Endothelial cell of umbilical vein (primary cell): ENCODE measurements around the gene SPHK2.

Source experiments
- CTCF ChIP-seq, 2 donors: IDR thresholded peaks; 1 replicate in 1 of 2; 2 replicates in 1 of 2; pipeline ENCODE4 v1.5.1; 2011; ENCODE audit warnings: low read length in 2 of 2, mild to moderate bottlenecking in 2 of 2, moderate library complexity in 2 of 2, control low read depth in 1 of 2, inconsistent platforms in 1 of 2, low read depth in 1 of 2; ENCODE audit not compliant: insufficient read depth in 1 of 2; ENCODE audit errors: extremely low read depth in 1 of 2
- EZH2 ChIP-seq: IDR thresholded peaks from 2 replicates; pipeline ENCODE4 v1.6.1; 2012; ENCODE audit warnings: borderline replicate concordance, low read depth, mild to moderate bottlenecking, moderate library complexity, low read length, inconsistent platforms; ENCODE audit not compliant: severe bottlenecking
- POLR2A ChIP-seq: IDR thresholded peaks from 2 replicates; pipeline ENCODE4 v1.6.1; 2012; ENCODE audit warnings: low read depth, mild to moderate bottlenecking, control low read depth, low read length
- POLR2AphosphoS5 ChIP-seq: IDR thresholded peaks from 2 replicates; pipeline ENCODE4 v1.6.1; 2012; ENCODE audit warnings: low read depth, mild to moderate bottlenecking, control low read depth, low read length, moderate library complexity; ENCODE audit not compliant: insufficient read depth

GRCh38 chr19:48648134-48648533 is 28.8 kb downstream of the SPHK2 start:
- TF ChIP-seq CTCF (IDR thresholded peaks at IDR 0.05; ENCODE audit: extremely low read depth in 1 of 2, insufficient read depth in 1 of 2, low read depth in 1 of 2, low read length in 2 of 2), result no peak
- TF ChIP-seq POLR2A, result no peak
- no peak for TF ChIP-seq EZH2
- no peak for TF ChIP-seq POLR2AphosphoS5
